Stromal cell of bone marrow (primary cell): Measurements from ENCODE around the gene NFU1.
"Not testable (repeated sequence)": the region's sequence is repeated elsewhere in the genome, so short reads cannot be mapped to it uniquely, and the experiment has no call there.

Experiments
- DNase-seq: peaks from one replicate; pipeline ENCODE4 v3.0.0-alpha.2; 2012; ENCODE audit warnings: low read depth

Gene NFU1

DNA sequence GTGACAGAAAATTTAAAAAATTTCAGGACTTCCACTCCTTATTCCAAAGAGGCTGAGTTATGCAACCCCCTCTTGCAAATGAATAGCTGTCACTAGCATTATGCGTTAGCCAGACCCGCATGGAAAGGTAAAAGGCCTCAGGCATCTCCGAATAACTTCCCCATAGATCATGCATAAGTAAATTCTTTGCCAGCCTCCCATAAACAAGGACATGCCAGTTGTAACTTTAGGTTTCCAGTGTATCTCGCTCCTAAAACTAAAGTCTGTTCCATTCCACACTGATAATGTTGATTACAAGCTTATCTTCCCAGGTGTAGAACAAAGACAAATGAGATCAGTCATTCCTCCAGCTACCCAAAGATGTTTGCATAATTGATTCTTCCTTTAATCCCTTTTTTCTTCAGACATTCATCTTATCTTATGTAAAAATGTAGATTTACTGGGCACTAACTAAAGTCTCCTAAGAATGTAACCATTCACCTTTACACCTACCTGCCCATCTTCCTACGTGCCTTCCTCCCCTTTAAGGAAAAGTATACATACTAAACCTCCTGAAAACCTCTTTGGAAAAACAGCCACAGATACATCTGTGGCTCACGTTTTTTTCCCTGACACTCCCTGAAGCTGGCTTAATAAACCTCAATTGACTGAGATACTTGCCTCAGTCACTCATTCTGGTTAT, 13.6 kb upstream of the NFU1 start:
- no peak for DNase-seq

DNA sequence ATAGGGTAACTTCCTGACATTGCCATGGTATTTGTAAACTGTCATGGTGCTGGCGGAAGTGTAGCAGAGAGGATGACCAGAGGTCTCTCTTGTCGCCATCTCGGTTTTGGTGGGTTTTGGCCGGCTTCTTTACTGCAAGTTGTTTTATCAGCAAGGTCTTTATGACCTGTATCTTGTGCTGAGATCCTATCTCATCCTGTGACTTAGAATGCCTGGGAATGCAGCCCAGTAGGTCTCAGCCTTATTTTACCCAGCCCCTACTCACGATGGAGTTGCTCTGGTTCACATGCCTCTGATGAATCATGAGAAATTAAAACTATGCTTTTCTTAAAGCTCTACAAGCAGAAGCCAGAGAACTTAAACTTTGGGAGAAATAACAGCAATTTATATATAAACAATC, 12.7 kb upstream of the NFU1 start:
- DNase-seq, result peak; percentile 9

DNA sequence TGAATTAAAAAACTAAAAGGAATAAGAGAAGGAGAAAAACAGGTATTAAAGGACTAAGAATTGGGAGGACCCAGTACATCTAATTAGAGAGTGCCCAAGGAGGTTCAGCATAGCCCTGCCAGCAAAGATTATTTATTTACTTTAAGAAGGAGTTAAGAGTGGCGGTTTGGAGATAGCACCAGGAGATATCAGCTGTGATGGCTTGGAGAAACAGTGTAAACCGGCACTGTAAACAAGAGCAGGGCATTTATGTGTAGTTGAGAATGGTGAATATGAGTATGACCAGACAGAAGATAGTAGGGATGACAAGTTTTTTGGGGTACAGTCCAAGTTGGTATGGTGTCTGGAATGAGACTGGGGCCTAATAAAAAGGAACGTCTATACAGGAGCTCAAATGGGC, 6.4 kb upstream of the NFU1 start:
- not testable (repeated sequence) for DNase-seq

DNA sequence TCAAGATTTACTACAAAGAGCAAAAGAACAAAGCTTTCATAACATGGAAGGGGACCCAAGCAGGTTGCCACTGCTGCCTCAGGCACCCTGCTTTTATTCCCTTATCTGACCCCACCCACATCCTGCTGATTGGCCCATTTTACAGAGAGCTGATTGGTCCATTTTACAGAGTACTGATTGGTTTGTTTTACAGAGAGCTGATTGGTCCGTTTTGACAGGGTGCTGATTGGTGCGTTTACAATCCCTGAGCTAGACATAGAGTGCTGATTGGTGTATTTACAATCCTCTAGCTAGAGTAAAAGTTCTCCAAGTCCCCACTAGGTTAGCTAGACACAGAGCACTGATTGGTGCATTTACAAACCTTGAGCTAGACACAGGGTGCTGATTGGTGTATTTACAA, 2.3 kb upstream of the NFU1 start:
- not testable (repeated sequence) for DNase-seq

DNA sequence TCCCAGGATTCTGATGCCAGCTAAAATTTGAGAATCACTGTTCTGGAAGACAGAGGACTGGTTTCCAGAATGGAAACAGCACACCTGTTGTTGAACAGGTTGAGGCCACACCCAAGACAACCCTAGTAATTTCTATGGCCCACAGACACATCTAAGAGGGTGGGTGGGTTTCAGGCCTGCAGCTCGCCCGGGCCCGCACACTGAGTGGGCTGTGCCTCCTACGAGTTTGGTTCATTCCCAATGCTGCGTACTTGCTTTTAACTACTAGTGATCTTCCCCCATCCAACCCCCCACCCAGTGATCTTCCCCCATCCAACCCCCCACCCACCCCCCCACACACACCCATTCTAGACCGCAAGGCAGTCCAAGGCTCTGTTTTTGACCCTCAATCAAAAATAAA, 1.3 kb upstream of the NFU1 start:
- no peak for DNase-seq

DNA sequence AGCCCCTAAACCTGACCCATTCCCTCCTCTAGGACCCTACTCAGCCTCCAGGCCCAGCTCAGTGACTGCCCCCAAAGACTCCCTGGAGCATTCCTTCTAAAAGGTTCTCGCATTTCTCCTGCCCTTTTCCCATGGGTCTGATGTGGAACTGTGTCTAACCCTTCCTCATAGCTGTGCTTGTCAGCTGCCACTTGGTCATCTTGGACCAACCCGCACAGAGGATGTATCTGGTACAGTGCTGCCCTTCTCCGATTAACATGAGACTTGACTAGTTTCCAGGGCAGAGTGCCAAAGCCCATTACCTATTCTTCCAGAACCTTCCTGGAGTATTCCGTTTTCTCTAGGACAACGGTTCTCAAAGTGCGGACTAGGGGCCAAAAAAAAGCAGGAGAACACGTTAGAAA, 518 bp upstream of the NFU1 start:
- DNase-seq, result peak; percentile 44

DNA sequence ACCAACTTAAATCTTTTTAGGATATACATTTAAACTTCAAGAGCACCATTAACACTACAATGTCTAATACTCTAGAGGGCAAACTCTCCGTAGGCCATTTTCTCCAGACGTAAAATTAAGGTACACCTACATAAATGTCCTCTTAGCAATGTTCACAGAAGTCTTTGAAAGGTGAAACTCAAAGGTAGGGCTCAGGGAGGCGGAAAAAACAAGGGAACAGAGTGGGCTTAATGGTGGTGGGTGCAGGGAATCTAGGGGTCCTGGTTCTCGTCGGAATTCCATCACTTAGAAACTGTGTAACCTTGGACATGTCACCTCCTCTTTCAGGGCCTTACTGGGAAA, 668 bp downstream of the NFU1 start:
- DNase-seq, result no peak

DNA sequence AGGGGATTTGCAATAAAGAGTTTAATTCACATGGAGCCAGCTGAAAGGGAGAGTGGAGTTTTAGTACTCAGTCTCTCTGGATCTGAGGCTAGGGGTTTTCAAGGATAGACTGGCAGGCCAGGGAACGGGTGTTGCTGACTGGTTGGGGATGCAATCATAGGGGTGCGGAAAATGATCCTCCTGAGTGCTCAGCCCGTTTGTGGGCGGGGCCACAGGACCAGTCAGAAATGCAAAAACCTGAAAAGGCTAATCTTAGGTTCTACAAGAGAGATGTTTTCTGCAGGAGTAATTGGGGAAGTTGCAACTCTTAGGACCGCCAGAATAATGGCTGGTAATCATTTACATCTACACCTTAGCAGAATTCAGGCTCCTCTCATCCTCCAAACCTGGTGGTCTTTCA, 2.5 kb downstream of the NFU1 start:
- DNase-seq, result no peak

DNA sequence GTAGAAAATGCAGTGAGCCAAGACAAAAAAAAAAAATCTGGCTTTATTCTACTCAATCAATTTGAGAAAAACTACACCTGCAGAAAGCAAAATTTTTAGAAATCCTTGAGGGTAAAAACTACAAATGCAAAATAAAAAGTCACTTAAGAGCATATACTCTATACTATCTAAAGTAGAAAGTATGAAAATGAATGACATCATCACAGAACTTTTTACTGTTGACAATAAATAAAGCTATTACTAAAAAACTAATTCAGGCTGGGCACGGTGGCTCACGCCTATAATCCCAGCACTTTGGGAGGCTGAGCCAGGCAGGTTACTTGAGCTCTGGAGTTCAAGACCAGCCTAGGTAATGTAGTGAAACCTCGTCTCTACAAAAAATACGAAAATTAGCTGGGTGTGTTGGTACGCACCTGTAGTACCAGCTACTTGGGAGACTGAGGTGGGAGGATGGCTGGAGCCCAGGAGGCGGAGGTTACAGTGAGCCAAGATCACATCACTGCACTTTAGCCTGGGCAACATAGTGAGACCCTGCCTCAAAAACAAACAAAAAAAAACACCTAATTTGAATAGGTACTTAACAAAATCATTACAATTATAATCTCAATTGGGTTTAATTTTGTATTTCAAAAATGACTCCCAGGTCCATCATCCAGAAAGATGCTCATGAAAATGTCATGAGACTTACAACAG, 7.6 kb downstream of the NFU1 start:
- DNase-seq, result no peak

DNA sequence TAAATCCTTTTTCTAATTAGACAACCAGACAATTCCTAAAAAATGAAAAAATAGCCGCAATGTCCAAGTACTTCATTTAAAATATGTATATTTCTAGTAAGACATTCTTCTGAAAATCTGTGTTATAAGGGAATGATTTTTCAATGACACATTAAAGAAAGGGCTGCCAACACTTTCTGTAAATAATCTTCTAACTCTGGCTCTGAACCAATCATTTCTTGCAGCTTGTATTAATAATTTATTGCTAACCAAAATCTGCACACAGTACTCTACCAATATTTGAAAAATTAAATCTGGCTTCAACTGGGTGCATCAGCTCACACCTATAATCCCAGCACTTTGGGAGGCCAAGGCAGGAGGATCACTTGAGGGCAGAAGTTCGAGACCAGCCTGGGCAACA, 8.3 kb downstream of the NFU1 start:
- no peak for DNase-seq

DNA sequence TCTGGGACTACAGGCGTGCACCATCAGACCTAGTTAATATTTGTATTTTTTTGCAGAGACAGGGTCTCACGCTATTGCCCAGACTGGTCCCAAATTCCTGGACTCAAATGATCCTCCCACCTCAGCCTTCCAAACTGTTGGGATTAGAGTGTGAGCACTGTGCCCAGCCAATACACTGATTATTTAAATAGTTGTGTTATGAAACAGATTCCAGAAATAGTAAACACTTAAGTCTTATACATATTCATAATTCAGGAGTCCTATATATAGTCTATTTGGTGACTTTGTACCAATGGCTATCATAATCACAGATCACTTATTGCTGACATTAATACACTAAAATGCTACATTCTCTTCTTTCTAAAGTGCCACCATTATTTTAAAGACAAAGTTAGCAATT, 12.8 kb downstream of the NFU1 start:
- no peak for DNase-seq

DNA sequence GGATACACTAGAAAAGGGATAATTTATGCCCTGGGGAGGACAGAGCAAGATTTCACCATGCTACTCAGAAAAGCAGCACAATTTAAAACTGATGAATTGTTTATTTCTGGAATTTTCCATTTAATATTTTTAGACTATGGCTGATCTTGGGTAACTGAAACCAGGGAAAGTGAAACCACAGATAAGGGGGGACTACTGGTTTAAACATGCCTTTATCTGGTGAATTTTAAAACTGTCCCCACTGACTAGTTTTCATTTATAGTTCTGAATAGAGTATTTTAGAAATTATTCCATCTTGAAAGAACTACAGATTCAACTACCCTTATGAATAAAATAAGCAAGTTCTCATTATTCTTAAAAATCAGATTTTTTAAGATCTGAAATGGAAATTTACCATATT, 15.0 kb downstream of the NFU1 start:
- no peak for DNase-seq

DNA sequence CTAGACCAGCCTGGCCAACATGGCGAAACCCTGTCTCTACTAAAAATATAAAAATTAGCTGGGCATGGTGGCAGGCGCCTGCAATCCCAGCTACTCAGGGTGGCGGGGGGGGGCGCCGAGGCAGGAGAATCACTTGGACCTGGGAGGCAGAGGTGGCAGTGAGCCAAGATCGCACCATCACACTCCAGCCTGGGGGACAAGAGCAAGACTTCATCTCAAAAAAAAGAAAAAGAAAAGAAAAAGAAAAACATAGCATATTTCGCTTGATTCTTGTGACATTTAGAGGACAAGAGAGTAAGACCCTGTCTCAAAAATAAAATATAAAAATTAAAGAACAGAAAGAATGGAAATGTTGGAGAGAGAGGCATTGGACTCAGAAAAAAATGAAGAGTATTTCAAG, 18.1 kb downstream of the NFU1 start:
- DNase-seq, result not testable (repeated sequence)

DNA sequence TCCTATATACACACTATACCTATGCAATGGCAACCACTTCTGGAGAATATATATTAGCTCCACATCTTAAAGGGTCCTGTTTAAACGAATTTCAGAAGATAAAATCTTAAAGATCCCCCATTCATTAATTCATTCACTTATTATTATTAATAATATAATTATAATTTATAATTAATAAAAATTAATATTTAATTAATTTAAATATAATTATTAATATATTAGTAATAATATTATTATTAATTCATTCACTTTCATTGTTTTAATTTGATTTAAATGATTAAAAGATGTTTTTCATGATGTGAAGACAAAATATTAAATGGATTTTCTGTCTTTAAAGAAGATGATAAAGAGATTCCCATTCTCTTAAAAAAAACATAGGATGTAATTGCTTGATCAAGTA, 21.1 kb downstream of the NFU1 start:
- DNase-seq, result no peak

DNA sequence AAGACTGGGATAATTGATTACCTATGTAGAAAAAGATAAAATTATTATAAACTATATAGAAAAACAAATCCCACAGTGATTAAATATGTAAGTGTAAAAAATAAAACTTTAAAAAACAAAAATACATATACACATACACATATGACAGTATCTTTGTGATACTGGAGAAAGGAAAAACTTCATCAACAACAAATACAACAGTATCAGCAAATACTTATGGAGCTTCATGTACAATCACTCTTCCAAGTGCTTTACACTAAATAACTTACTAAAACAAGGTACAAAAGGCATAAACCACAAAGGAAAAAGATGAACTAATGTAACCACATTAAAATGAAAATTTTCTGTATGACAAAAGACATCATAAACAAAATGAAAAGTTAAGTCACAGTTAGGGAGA, 26.1 kb downstream of the NFU1 start:
- DNase-seq, result no peak

DNA sequence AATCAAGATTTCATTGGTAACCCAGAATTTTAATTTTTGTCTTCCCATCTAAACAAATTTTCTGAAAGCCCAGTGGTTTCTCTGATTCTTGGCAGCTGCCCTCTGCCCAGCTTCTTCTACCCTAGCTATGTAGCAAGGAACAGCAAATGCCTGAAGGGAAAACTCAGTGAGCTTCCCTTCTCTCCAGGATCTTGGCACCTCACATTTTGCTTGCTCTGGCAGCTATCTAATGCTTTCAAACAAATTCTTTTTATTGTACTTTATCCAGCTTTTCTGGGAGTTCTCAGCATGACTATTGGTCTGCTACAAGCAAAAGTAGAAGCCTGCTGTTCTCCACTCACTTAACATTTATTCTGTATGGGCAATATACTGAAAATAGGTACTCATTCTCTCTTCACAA, 31.9 kb downstream of the NFU1 start:
- no peak for DNase-seq

DNA sequence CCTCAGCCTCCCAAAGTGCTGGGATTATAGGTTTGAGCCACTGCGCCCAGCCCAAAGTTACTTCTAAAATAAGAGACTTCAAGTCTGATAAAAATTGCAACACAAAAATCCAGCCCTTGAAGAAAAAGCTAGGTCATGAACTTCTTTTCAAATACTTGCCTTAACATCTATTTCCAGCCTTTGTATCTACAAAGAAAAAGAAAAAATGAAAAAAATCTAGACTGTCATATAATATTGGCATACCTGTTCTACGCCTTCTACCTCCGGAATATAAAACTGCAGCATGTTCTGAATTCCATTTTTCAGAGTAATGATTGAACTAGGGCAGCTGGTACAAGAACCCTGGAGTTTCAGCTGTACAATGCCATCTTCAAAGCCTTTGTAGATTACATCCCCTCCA, 37.1 kb downstream of the NFU1 start:
- DNase-seq, result no peak

DNA sequence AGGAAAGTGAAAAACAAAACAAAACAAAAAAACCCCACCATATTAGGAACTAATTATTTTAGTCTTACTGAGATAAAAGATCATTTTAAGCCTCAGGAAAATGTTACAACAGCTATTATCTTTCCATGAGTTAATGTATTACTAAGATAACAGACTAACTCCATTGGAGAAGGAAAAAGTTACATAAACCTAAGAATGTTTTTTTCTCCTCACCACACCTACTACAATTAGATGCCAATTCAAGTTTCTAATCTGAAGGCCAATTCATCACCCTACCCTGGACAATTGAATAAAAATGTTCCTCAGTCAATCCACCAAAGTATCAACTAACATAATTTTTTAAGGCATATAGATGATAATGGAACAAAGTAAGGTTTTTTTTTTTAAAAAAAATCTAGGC, 40.0 kb downstream of the NFU1 start:
- no peak for DNase-seq

DNA sequence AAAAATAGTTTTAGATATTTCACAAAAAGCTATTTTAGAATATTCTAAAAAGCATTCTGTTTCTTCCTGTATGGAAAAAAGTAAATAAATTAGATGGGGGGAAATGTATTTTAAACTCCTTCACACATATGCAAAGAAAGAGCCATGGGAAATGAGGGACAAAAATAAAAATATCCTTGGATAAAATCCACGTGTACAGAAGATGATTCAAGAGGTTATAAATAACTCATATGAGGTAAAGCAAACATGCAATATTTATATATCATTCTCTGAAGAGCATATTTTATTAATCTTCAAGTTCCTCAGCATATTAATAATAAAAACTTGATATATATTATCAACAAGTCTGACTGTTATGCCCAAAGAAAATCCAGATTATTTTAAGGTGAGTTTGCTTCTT, 41.4 kb downstream of the NFU1 start:
- DNase-seq, result no peak

DNA sequence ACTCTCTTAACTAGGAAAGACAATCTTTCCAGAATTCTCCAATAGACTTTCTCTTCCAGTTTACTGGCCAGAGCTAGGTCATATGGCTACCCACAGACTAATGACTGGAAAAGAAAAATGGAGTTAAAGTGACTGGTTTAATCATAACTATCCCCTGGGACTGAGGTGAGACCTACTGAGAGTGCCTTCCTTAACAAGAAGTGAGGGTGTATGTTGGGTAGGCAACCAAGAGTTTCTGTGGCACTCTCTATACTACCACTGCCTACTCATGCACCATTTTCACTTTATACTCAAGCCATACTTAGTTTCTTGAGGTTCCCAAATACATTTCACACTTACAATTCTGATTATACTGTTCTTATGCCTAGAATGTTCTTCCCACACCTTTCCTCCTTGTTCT, 43.3 kb downstream of the NFU1 start:
- DNase-seq, result no peak

DNA sequence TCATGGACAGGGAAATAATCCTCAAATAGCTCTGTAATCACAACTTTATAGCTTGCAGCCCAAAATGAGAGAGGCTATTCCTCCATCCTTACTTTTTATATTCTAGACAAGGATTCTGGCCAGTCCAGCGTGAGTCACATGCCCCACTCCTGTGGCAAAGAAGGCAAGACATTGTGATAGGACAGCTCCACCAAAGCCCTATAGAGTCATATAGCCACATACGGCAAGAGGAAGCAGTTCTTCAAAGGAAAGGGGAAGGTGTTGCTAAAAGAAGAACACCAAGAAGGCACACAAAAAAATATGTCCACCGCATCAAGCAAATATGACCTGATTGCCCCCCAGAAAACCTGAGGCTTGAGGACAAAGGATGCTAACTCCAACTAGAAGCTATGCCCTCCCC, 46.8 kb downstream of the NFU1 start:
- DNase-seq, result no peak

DNA sequence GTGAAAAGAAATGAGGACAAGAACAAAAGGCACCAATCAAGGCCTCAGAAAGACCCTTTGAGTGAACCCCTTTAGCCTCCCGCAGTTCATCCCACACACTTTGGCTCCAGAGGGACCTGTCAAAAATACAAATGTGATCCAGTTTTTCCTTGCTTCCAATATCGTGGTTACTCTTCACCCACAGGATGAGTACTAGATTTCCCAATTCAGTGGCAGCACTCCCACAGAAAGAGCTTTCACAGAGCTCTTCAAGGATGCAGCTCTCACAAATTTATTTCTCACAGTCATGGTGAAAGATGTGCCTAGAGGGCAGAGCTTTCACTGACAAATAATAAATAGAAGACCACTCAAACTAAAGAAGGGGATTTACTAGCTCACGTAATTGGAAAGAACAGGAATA, 47.2 kb downstream of the NFU1 start:
- DNase-seq, result peak; percentile 37

DNA sequence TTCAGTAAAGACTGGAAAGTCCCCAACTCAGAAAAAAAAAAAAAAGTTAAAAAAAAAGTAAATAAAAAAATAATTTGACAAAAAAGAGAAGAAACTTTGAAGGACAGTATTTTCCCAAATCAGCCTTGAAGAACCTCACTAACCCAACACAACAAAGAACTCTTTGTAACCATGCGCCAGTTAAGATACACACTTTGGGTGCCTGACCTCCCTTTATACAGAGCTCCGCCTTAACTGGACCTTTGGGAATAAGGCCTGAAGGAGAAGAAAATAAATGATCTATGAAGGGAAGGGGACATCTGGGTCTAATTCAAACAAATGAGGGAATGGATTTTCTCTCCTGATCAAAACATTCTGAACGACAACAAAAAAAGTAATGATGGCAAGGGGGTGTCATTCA, 48.0 kb downstream of the NFU1 start:
- DNase-seq, result no peak

DNA sequence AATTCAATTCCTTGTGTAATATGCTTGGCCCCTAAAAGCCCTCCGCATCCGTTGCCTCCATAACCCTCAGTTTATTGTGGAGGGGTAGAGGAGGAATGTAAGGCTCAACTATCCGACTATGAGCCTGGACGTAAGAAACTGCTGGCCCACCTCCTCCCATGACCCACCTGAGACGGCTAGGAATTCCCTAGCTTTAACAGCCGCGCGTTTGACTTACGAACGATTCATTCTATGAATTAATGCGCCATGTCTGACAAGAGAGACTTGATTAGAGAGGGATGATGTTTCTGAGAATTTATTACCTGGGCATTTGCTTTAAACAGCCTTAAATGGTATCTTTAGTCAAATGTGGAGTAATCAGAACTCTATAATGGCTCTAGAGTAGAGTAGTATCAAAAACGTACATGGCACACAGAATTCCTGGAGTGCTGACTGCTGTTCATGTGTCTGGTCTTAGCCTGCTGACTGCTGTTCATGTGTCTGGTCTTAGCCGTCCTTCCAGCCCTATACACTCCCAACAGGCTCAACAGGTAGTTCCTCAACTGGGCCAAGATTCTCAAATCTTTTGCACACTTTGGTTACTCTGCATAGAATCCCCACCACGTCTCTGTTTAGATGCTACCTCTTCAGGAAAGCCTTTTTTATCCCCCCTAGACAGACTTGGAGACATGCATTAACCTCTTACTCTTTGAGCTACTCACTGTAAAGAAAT, 49.3 kb downstream of the NFU1 start:
- no peak for DNase-seq
